Keratinocyte (primary cell): Measurements from ENCODE around the gene RPL37A. TPM values are rescaled to one million over a fixed set of nuclear protein-coding genes. Genes with fewer than 3 reads are reported as not detected.

Experiments used
- DNase-seq: peaks from one replicate; pipeline ENCODE4 v3.0.0-alpha.2; 2011; ENCODE audit warnings: low read depth, missing footprints, low spot score
- FAIRE-seq: peaks from 2 replicates; lab custom pipeline; 2011; peaks lifted over from hg19 to GRCh38; lab: Jason Lieb, UNC
- H2AFZ ChIP-seq: 2 replicates; pipeline ENCODE4 v1.6.0; 2012; ENCODE audit warnings: low read length, control low read depth, inconsistent platforms; ENCODE audit not compliant: control insufficient read depth
- H3K27ac ChIP-seq: 2 replicates; pipeline ENCODE4 v1.5.1; 2011; ENCODE audit warnings: low read length; ENCODE audit not compliant: control insufficient read depth, insufficient read depth
- H3K27me3 ChIP-seq: 3 replicates; pipeline ENCODE4 v1.6.0; 2011; ENCODE audit warnings: low read length; ENCODE audit not compliant: control insufficient read depth, insufficient read depth; ENCODE audit errors: extremely low read depth
- H3K36me3 ChIP-seq, 2 experiments: 2 replicates in 1 of 2; 3 replicates in 1 of 2; pipeline ENCODE4 v1.5.1; 2011; ENCODE audit warnings: low read length in 2 of 2, mild to moderate bottlenecking in 1 of 2; ENCODE audit not compliant: control insufficient read depth in 2 of 2, insufficient read depth in 2 of 2; ENCODE audit errors: extremely low read depth in 1 of 2
- H3K4me1 ChIP-seq: 3 replicates; pipeline ENCODE4 v1.5.1; 2011; ENCODE audit warnings: low read length; ENCODE audit not compliant: control insufficient read depth, insufficient read depth; ENCODE audit errors: extremely low read depth
- H3K4me2 ChIP-seq: 3 replicates; pipeline ENCODE4 v1.6.0; 2011; ENCODE audit warnings: low read depth, low read length; ENCODE audit not compliant: control insufficient read depth, insufficient read depth; ENCODE audit errors: extremely low read depth
- H3K4me3 ChIP-seq, 3 experiments: fragments of 200-600 bp in 1 of 3; sonication (generic) in 1 of 3; 2 replicates in 2 of 3; 3 replicates in 1 of 3; pipeline ENCODE4 v1.5.1; 2011 to 2016; ENCODE audit warnings: low read length in 3 of 3, mild to moderate bottlenecking in 3 of 3, control low read depth in 2 of 3, inconsistent platforms in 1 of 3, low read depth in 1 of 3, mixed read lengths in 1 of 3, mixed run types in 1 of 3, moderate library complexity in 1 of 3; ENCODE audit not compliant: control insufficient read depth in 2 of 3, insufficient read depth in 2 of 3; ENCODE audit errors: extremely low read depth in 1 of 3
- H3K79me2 ChIP-seq: 2 replicates; pipeline ENCODE4 v1.6.0; 2012; ENCODE audit warnings: low read length; ENCODE audit not compliant: control insufficient read depth, insufficient read depth
- H3K9ac ChIP-seq: 3 replicates; pipeline ENCODE4 v1.6.0; 2011; ENCODE audit warnings: low read length; ENCODE audit not compliant: control insufficient read depth, insufficient read depth; ENCODE audit errors: extremely low read depth
- H3K9me1 ChIP-seq: 3 replicates; pipeline ENCODE4 v1.6.0; 2011; ENCODE audit warnings: low read length; ENCODE audit not compliant: control insufficient read depth, insufficient read depth; ENCODE audit errors: extremely low read depth
- H3K9me3 ChIP-seq: 2 replicates; pipeline ENCODE4 v1.5.1; 2012; ENCODE audit warnings: low read depth, low read length; ENCODE audit not compliant: control insufficient read depth
- H4K20me1 ChIP-seq: 3 replicates; pipeline ENCODE4 v1.6.0; 2011; ENCODE audit warnings: low read length; ENCODE audit not compliant: control insufficient read depth, insufficient read depth; ENCODE audit errors: extremely low read depth
- EZH2 ChIP-seq: IDR thresholded peaks from one replicate; pipeline ENCODE4 v1.6.1; 2012; ENCODE audit warnings: inconsistent platforms, mild to moderate bottlenecking, low read length, moderate library complexity
- dilution Hi-C: fragments of 300-500 bp; cut with MboI; formaldehyde crosslinking; loops from one replicate; pipeline ENCODE4 v1.7.0; 2020; ENCODE audit warnings: low sequenced_read_pairs; ENCODE audit not compliant: extremely low pct_ligation_motif_present
- polyA minus RNA-seq, 3 experiments: library from RNA; depleted of rRNA, polyadenylated mRNA; stranded (reverse); fragments of >200 nt; gene quantifications; 1 replicate in 1 of 3; 2 replicates in 1 of 3; 3 replicates in 1 of 3; pipeline ENCODE4 v1.2.3, GENCODE V29; 2011
- polyA plus RNA-seq, 5 experiments: library from polyadenylated mRNA; depleted of rRNA in 3 of 5; stranded (reverse) in 3 of 5; stranded (forward) in 1 of 5; unstranded in 1 of 5; fragments of >200 nt; gene quantifications; 1 replicate in 1 of 5; 2 replicates in 3 of 5; 3 replicates in 1 of 5; pipeline versions ENCODE4 v1.2.1 to v1.2.3, GENCODE V29; 2011 to 2012; ENCODE audit warnings: missing spikeins in 2 of 5, low read depth in 1 of 5, low replicate concordance in 1 of 5
- TF ChIP-seq, protein P1 (sequence below), 3 experiments: IDR thresholded peaks in 1 of 3; conservative IDR thresholded peaks in 1 of 3; optimal IDR thresholded peaks in 1 of 3; 2 replicates in 2 of 3; 3 replicates in 1 of 3; pipeline versions ENCODE3 to v1.5.1; 2011; ENCODE audit warnings: low read length in 3 of 3, mild to moderate bottlenecking in 3 of 3, moderate library complexity in 2 of 3, control low read depth in 1 of 3, inconsistent platforms in 1 of 3; ENCODE audit not compliant: insufficient read depth in 2 of 3; ENCODE audit errors: extremely low read depth in 1 of 3

Gene RPL37A
- 1,858 to 4,257 TPM (median 3,899 TPM) in 3 replicates for polyA plus RNA-seq
- polyA plus RNA-seq (2011; ENCODE audit: low read depth): 4,600 TPM
- 2,058 and 2,504 TPM in 2 replicates for polyA plus RNA-seq (2011; cell fraction: cytosol; rRNA removed)
- 771 and 780 TPM in 2 replicates for polyA plus RNA-seq (2011; cell fraction: nucleus; rRNA removed)
- 4,782 and 6,727 TPM in 2 replicates for polyA plus RNA-seq (2012; ENCODE audit: low replicate concordance)
- 404 to 934 TPM (median 861 TPM) in 3 replicates for polyA minus RNA-seq
- 1,907 TPM for polyA minus RNA-seq (2011; cell fraction: cytosol; rRNA and poly(A)+ RNA removed)
- 202 and 323 TPM in 2 replicates for polyA minus RNA-seq (2011; cell fraction: nucleus; rRNA and poly(A)+ RNA removed)

DNA sequence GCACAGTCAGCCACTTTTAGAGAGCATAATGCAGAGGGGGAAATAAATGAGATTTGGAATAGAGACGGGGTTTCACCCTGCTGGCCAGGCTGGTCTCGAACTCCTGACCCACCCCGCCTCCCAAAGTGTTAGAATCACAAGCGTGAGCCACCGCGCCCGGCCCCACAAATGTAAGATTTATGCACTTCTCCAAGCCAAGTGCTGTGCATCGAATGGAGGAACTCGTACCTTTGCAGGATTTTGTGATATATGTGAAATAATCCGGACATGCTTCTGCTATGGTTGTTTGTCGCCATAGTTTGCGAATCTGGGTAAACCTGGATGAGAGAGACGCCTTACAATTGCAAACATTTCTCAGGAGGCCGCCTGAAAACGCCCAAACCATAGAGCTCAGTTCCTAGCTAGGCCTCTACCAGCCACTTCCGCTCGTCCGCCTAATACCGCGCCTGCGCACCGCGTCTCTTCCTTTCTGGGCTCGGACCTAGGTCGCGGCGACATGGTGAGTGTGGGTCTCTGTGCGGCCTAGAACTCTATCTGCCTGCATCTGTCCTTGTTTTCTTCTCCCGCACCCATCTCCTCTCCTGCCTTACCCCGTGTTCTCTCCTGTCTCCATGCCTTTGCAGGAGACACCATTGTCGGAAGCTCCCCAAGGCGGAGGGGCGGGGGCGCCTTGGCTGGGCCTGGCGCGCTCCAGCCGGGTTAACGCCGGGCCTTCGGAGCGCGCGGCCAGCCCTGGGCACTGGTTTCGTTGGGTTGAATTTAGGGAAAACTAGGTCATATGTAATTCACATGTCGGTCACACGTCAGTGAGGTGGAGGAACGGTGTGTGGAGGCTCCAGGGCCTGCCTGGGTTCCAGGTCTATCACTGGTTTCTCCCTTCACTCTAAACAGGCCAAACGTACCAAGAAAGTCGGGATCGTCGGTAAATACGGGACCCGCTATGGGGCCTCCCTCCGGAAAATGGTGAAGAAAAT is at the start of gene RPL37A:
RPL37A (plus strand) TSS at position 466 of the 974 bp plus-strand sequence; CDS start at position 497, 31 bp downstream.
- DNase-seq (peak; percentile 84), FAIRE-seq (peak; percentile 62)
- H2AFZ ChIP-seq: peak within 1 kb of the TSS; percentile 88
- dilution Hi-C loops: no loop called here
- H3K9me1 ChIP-seq: no peaks in the 10 kb centered on the region
- peak within 1 kb of the TSS; percentile 84 for H3K27ac ChIP-seq
- no peaks in the 10 kb centered on the region for H3K27me3 ChIP-seq
- TF ChIP-seq, protein P1, sequence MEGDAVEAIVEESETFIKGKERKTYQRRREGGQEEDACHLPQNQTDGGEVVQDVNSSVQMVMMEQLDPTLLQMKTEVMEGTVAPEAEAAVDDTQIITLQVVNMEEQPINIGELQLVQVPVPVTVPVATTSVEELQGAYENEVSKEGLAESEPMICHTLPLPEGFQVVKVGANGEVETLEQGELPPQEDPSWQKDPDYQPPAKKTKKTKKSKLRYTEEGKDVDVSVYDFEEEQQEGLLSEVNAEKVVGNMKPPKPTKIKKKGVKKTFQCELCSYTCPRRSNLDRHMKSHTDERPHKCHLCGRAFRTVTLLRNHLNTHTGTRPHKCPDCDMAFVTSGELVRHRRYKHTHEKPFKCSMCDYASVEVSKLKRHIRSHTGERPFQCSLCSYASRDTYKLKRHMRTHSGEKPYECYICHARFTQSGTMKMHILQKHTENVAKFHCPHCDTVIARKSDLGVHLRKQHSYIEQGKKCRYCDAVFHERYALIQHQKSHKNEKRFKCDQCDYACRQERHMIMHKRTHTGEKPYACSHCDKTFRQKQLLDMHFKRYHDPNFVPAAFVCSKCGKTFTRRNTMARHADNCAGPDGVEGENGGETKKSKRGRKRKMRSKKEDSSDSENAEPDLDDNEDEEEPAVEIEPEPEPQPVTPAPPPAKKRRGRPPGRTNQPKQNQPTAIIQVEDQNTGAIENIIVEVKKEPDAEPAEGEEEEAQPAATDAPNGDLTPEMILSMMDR (optimal IDR thresholded peaks at IDR 0.05 in 1 of 3, IDR thresholded peaks at IDR 0.05 in 1 of 3, conservative IDR thresholded peaks at IDR 0.05 in 1 of 3; ENCODE audit: extremely low read depth in 1 of 3, insufficient read depth in 2 of 3, low read length in 3 of 3): no peak
- no peak for TF ChIP-seq EZH2
- H3K9ac ChIP-seq: peak within 1 kb of the TSS; percentile 94
- peaks cover 36% of the 10 kb centered on the region for H3K4me1 ChIP-seq
- H3K79me2 ChIP-seq: peaks cover 57% of the 10 kb centered on the region
- H4K20me1 ChIP-seq: peaks cover 22% of the 10 kb centered on the region
- H3K4me2 ChIP-seq: peak within 1 kb of the TSS; percentile 97
- peak within 1 kb of the TSS; percentile 62 to 96 (median 79) for H3K4me3 ChIP-seq
- peaks cover 20 to 44% of the 10 kb centered on the region in 2 experiments for H3K36me3 ChIP-seq
- no peaks in the 10 kb centered on the region for H3K9me3 ChIP-seq

DNA sequence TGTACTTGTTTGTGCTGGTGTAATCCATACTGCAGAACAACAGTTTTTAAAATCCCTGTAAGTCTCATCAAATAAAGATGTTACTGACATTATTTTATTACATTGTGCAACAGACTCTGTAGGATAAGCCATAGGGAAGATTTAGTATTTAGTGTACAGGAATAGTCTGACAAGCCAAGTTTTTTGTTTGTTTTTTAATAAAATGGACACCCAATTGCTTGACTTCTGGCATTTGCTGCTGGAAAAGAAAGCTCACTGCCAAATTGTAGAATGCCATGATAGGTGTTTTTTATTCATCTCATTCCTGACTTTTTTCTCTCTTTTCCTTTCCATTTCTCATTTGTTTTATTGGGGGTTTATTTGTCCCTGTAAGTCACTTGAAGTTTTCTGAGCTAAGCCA is 48.3 kb upstream of the RPL37A start:
- Histone ChIP-seq H3K36me3 (peaks cover 13 to 24% of the 10 kb centered on the region in 2 experiments), H3K9me1 (no peaks in the 10 kb centered on the region), H3K4me2 (no peak overlapping the region), H2AFZ (no peak overlapping the region), H3K27me3 (no peaks in the 10 kb centered on the region), H3K27ac (no peak overlapping the region), H3K79me2 (no peaks in the 10 kb centered on the region), H3K4me3 (no peak overlapping the region), H3K9me3 (no peaks in the 10 kb centered on the region), H3K9ac (no peak overlapping the region), H4K20me1 (no peaks in the 10 kb centered on the region), H3K4me1 (no peaks in the 10 kb centered on the region)
- DNase-seq (no peak), FAIRE-seq (no peak)
- dilution Hi-C loops: no loop called here
- TF ChIP-seq EZH2: no peak
- TF ChIP-seq, protein P1 (optimal IDR thresholded peaks at IDR 0.05 in 1 of 3, IDR thresholded peaks at IDR 0.05 in 1 of 3, conservative IDR thresholded peaks at IDR 0.05 in 1 of 3; ENCODE audit: extremely low read depth in 1 of 3, insufficient read depth in 2 of 3, low read length in 3 of 3): no peak
